ENCODE measurements around the gene ABHD4.
"Not testable (repeated sequence)": the region's sequence is repeated elsewhere in the genome, so short reads cannot be mapped to it uniquely, and the experiment has no call there.

The ABHD4 gene

DNA sequence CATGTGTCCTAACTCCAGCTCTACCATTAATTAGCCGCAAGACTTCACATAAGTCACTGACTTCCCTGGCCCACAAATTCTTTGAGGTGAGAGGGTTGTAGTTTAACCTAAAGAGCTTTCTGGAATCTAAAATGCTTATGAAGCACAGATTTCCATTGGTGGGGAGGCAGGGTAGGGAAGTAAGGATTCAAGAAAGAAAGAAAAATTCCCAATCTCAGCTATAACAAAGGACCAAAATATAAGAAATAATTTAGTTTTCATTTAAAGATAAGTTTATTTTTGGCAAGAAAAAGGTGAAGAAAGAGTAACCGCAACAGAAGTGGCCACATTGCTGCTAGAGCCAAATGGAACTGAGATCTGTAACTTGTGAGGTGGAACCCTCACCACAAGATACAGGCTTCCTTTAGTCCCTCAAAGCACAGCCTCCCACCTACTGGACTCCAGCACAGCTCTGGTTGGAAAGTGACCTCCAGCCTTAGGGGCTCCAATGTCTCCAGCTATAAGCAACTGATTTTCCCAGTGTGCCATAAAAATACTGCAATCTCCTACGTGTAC, 32.6 kb upstream of the ABHD4 start:
- no peak overlapping the region for H3K27ac ChIP-seq
- peaks cover 39% of the 10 kb centered on the region for H3K36me3 ChIP-seq (replicated peaks)
- TF ChIP-seq, protein P1, sequence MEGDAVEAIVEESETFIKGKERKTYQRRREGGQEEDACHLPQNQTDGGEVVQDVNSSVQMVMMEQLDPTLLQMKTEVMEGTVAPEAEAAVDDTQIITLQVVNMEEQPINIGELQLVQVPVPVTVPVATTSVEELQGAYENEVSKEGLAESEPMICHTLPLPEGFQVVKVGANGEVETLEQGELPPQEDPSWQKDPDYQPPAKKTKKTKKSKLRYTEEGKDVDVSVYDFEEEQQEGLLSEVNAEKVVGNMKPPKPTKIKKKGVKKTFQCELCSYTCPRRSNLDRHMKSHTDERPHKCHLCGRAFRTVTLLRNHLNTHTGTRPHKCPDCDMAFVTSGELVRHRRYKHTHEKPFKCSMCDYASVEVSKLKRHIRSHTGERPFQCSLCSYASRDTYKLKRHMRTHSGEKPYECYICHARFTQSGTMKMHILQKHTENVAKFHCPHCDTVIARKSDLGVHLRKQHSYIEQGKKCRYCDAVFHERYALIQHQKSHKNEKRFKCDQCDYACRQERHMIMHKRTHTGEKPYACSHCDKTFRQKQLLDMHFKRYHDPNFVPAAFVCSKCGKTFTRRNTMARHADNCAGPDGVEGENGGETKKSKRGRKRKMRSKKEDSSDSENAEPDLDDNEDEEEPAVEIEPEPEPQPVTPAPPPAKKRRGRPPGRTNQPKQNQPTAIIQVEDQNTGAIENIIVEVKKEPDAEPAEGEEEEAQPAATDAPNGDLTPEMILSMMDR (IDR thresholded peaks at IDR 0.05; ENCODE audit: low read depth, low read length, missing control alignments), result no peak
- in situ Hi-C loops (cut with HindIII; ENCODE audit: low pct_ligation_motif_present, low sequenced_read_pairs), result no loop called here
- H3K27me3 ChIP-seq (replicated peaks), result no peaks in the 10 kb centered on the region
- H3K4me3 ChIP-seq (ENCODE audit: low read depth, low read length), result no peak overlapping the region
- DNase-seq, result no peak

DNA sequence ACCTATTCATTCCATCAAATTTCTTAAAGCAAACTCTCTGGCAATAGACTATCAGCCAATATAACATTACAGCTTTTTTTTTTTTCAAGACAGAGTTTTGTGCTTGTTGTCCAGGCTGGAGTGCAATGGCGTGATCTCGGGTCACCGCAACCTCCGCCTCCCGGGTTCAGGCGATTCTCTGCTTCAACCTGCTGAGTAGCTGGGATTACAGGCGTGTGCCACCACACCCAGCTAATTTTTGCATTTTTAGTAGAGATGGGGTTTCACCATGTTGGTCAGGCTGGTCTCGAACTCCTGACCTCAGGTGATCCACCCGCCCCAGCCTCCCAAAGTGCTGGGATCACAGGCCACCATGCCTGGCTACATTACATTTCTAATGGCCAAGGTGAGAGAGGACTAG, 31.8 kb upstream of the ABHD4 start:
- peaks cover 41% of the 10 kb centered on the region for H3K36me3 ChIP-seq (replicated peaks)
- H3K4me3 ChIP-seq (ENCODE audit: low read depth, low read length); in situ Hi-C loops (cut with HindIII; ENCODE audit: low pct_ligation_motif_present, low sequenced_read_pairs); H3K27ac ChIP-seq; H3K27me3 ChIP-seq (replicated peaks); DNase-seq: not testable (repeated sequence)

- TF ChIP-seq, protein P1 (IDR thresholded peaks at IDR 0.05; ENCODE audit: low read depth, low read length, missing control alignments), result no peak
- no peak overlapping the region for H3K4me3 ChIP-seq (ENCODE audit: low read depth, low read length)
- in situ Hi-C loops (cut with HindIII; ENCODE audit: low pct_ligation_motif_present, low sequenced_read_pairs), result no loop called here
- DNase-seq, result no peak
- peaks cover 45% of the 10 kb centered on the region for H3K36me3 ChIP-seq (replicated peaks)
- no peaks in the 10 kb centered on the region for H3K27me3 ChIP-seq (replicated peaks)
- no peak overlapping the region for H3K27ac ChIP-seq
Observed at GRCh38 chr14:22566845-22567244, 31.3 kb upstream of the ABHD4 start.

DNA sequence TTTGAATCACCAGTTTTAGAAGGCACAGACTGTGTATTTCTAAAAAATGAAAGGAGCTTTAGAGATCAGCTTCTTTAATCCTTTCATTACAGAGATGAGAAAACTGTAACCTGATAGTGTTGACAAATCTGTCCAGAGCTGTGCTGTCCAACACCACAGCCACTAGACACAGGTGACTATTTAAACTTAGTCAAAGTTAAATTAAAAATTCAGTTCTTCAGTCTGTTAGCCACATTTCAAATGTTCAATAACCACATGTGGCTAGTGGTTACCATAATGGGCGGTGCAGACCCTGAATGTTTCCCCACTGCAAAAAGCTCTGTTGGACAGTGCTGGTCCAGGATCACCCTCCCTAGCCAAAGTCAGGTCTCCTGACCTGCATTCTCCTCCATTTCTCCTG, 30.7 kb upstream of the ABHD4 start:
- H3K4me3 ChIP-seq (ENCODE audit: low read depth, low read length), result no peak overlapping the region
- TF ChIP-seq, protein P1 (IDR thresholded peaks at IDR 0.05; ENCODE audit: low read depth, low read length, missing control alignments), result no peak

GRCh38 chr14:22569106-22569736, 28.9 kb upstream of the ABHD4 start:
- DNase-seq, result no peak
- Histone ChIP-seq H3K27ac (no peak overlapping the region), H3K27me3 (replicated peaks) (no peaks in the 10 kb centered on the region), H3K36me3 (replicated peaks) (peaks cover 45% of the 10 kb centered on the region), H3K4me3 (ENCODE audit: low read depth, low read length) (no peak overlapping the region)
- in situ Hi-C loops (cut with HindIII; ENCODE audit: low pct_ligation_motif_present, low sequenced_read_pairs), result no loop called here
- TF ChIP-seq, protein P1 (IDR thresholded peaks at IDR 0.05; ENCODE audit: low read depth, low read length, missing control alignments), result no peak

More for the DNA sequence above, 30.7 kb upstream of the ABHD4 start:
- Histone ChIP-seq H3K36me3 (replicated peaks) (peaks cover 45% of the 10 kb centered on the region), H3K27me3 (replicated peaks) (no peaks in the 10 kb centered on the region), H3K27ac (no peak overlapping the region)
- in situ Hi-C loops (cut with HindIII; ENCODE audit: low pct_ligation_motif_present, low sequenced_read_pairs), result no loop called here
- no peak for DNase-seq

GRCh38 chr14:22569737-22570131, 28.4 kb upstream of the ABHD4 start:
- Histone ChIP-seq H3K27ac (no peak overlapping the region), H3K27me3 (replicated peaks) (no peaks in the 10 kb centered on the region), H3K4me3 (ENCODE audit: low read depth, low read length) (no peak overlapping the region), H3K36me3 (replicated peaks) (peaks cover 46% of the 10 kb centered on the region)
- no peak for DNase-seq
- TF ChIP-seq, protein P1 (IDR thresholded peaks at IDR 0.05; ENCODE audit: low read depth, low read length, missing control alignments), result no peak
- in situ Hi-C loops (cut with HindIII; ENCODE audit: low pct_ligation_motif_present, low sequenced_read_pairs), result loop anchor here (10.0 kb wide), 1 partner anchor 75 kb away; the partner anchor contains the start of gene OR6J1
